Gastrocnemius medialis (tissue), 4 donors: ENCODE data around the gene DTYMK. TPM values are rescaled to one million over a fixed set of nuclear protein-coding genes. Genes with fewer than 3 reads are reported as not detected.

Source experiments
- ATAC-seq, 2 donors: fragments of 150-250 bp; one replicate each; pipeline ENCODE4 v1.9.1; 2016
- DNase-seq, 2 donors: peaks; one replicate each; pipeline ENCODE4 v3.0.0-alpha.2; 2019
- H3K27ac ChIP-seq, 4 donors: fragments of 200-600 bp; sonication (generic); 1 replicate in 1 of 4; 2 replicates in 3 of 4; pipeline ENCODE4 v1.5.1; 2016 to 2018; ENCODE audit warnings: mild to moderate bottlenecking in 2 of 4, moderate library complexity in 1 of 4
- H3K27me3 ChIP-seq, 3 donors: fragments of 200-600 bp; sonication (generic) in 2 of 3; 1 replicate in 1 of 3; 2 replicates in 2 of 3; pipeline versions ENCODE4 v1.5.1 to v1.6.0; 2016 to 2019; ENCODE audit warnings: mild to moderate bottlenecking in 1 of 3, moderate library complexity in 1 of 3
- H3K36me3 ChIP-seq, 2 donors: fragments of 200-600 bp; sonication (generic) in 1 of 2; one replicate each; pipeline ENCODE4 v1.5.1; 2017 to 2018
- H3K4me1 ChIP-seq, 2 donors: fragments of 200-600 bp; sonication (generic) in 1 of 2; one replicate each; pipeline ENCODE4 v1.5.1; 2016 to 2017; ENCODE audit warnings: mild to moderate bottlenecking in 2 of 2
- H3K4me3 ChIP-seq, 4 donors: fragments of 200-600 bp; sonication (generic) in 3 of 4; 1 replicate in 1 of 4; 2 replicates in 3 of 4; pipeline ENCODE4 v1.5.1; 2016 to 2019; ENCODE audit warnings: mild to moderate bottlenecking in 2 of 4
- H3K9me3 ChIP-seq, 3 donors: fragments of 200-600 bp; sonication (generic) in 2 of 3; 1 replicate in 1 of 3; 2 replicates in 2 of 3; pipeline ENCODE4 v1.5.1; 2016 to 2019
- CTCF ChIP-seq, 5 experiments: fragments of 450-650 bp in 3 of 5; fragments of 200-600 bp in 2 of 5; sonication (generic) in 2 of 5; IDR thresholded peaks in 4 of 5; conservative IDR thresholded peaks in 1 of 5; 1 replicate in 4 of 5; 2 replicates in 1 of 5; pipeline ENCODE4 v1.5.1; 2016 to 2019; ENCODE audit warnings: antibody characterized with exemption in 5 of 5, mild to moderate bottlenecking in 3 of 5, moderate library complexity in 3 of 5
- POLR2A ChIP-seq, 2 donors: fragments of 450-650 bp; IDR thresholded peaks; one replicate each; pipeline ENCODE4 v1.6.1; 2017; ENCODE audit warnings: antibody characterized with exemption in 2 of 2, mild to moderate bottlenecking in 2 of 2, moderate library complexity in 2 of 2
- in situ Hi-C, 4 donors: fragments of 200-750 bp; cut with MboI; loops; one replicate each; pipeline versions ENCODE4 v1.15.0 to v1.8.0; 2017; ENCODE audit warnings: low sequenced_read_pairs in 4 of 4
- intact Hi-C: fragments of 100-400 bp; cut with DNase I; formaldehyde crosslinking; loops from one replicate; pipeline ENCODE4 v1.15.1; 2023; ENCODE audit warnings: low total_unique reads
- total RNA-seq, 4 donors: library from RNA; depleted of rRNA; stranded (reverse); fragments of >200 nt; gene quantifications; one replicate each; pipeline versions ENCODE4 v1.1.0 to v1.2.3, GENCODE V29; 2016

The DTYMK gene
- total RNA-seq, 4 donors from 2014 or later, result 3.9 to 8.2 (median 5.9) TPM

DNA sequence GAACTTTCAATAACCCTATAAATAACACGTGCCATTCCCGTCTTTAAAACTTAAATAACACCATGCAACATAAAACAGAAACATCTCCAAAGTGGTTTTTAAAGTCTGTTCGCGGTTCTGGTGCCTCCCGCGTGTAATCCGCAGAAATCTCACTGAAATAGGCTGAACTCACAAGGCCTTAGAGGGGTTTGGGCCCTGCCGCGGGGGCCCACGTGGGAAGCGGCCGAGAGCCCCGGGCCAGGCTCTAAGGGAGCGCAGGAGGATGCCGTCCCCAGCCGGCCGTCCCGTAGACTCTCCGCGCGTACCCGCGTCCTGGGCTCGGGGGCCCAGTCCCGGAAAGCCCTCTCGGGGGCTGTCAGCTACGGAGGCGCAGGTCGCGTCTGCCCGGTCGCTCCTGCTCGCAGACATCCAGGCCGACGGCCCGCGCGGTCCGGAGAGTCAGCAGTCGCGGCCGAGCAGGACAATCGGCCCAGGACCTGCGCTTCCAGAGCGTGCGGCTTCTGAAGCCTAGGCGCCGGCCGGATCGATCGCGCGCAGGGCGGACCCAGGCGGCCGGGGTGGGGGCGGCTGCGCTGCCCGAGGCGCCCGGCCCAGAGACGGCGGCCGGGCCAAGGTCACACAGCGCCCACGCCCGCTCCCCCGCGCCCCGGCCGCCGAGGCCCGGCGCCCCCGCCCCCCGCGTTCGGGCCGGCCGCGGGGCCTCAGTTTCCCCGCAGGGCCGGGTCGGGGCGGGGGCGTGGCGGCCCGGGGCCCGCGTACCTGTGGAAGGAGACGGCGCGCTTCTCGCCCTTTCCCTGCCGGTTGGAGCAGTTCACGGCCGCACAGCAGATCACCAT, 50.2 kb downstream of the DTYMK start:
- DNase-seq (no peak), ATAC-seq (peak; percentile 15 to 34)
- H3K9me3 ChIP-seq, result no peaks in the 10 kb centered on the region
- no peaks in the 10 kb centered on the region for H3K27me3 ChIP-seq
- H3K4me1 ChIP-seq, result peaks cover 29 to 45% of the 10 kb centered on the region in 2 donors
- intact Hi-C loops, result loop anchor here (1.0 to 10.0 kb wide), 6 partner anchors 20 to 1052 kb away; partner anchors contain the start of genes CAPN10, DTYMK, FARP2 and HDLBP
- peak overlapping the region; percentile 92 to 100 (median 98) for H3K27ac ChIP-seq
- in situ Hi-C loops, result no loop called here
- peaks cover 0 to 34% of the 10 kb centered on the region in 2 donors for H3K36me3 ChIP-seq
- peak overlapping the region; percentile 73 to 94 (median 89) for H3K4me3 ChIP-seq
- TF ChIP-seq POLR2A (IDR thresholded peaks at IDR 0.05) (peak; percentile 16 to 44), CTCF (IDR thresholded peaks at IDR 0.05 in 4 of 5, conservative IDR thresholded peaks at IDR 0.05 in 1 of 5) (no peak)

- DNase-seq (no peak), ATAC-seq (no peak)
- in situ Hi-C loops (no loop called here), intact Hi-C loops (loop anchor here (2.0 to 10.0 kb wide), 4 partner anchors 19 to 1051 kb away; partner anchors contain the start of genes CAPN10, FARP2 and STK25)
- peak overlapping the region; percentile 73 to 94 (median 89) for H3K4me3 ChIP-seq
- H3K27me3 ChIP-seq, result no peaks in the 10 kb centered on the region
- TF ChIP-seq POLR2A (IDR thresholded peaks at IDR 0.05), result no peak
- no peak for TF ChIP-seq CTCF (IDR thresholded peaks at IDR 0.05 in 4 of 5, conservative IDR thresholded peaks at IDR 0.05 in 1 of 5)
- H3K4me1 ChIP-seq, result peaks cover 28 to 39% of the 10 kb centered on the region in 2 donors
- H3K9me3 ChIP-seq, result no peaks in the 10 kb centered on the region
- H3K36me3 ChIP-seq, result peaks cover 0 to 41% of the 10 kb centered on the region in 2 donors
- H3K27ac ChIP-seq, result peak overlapping the region; percentile 92 to 100 (median 98)
Measured at GRCh38 chr2:241635756-241636155, 50.9 kb downstream of the DTYMK start.

- no peaks in the 10 kb centered on the region for H3K27me3 ChIP-seq
- ATAC-seq (no peak), DNase-seq (no peak)
- peaks cover 0 to 33% of the 10 kb centered on the region in 2 donors for H3K36me3 ChIP-seq
- TF ChIP-seq POLR2A (IDR thresholded peaks at IDR 0.05) (no peak), CTCF (IDR thresholded peaks at IDR 0.05 in 4 of 5, conservative IDR thresholded peaks at IDR 0.05 in 1 of 5) (no peak)
- in situ Hi-C loops, result no loop called here
- no peak overlapping the region for H3K4me3 ChIP-seq
- no peak overlapping the region for H3K27ac ChIP-seq
- intact Hi-C loops, result loop anchor here (10.0 kb wide), 2 partner anchors 279 to 1049 kb away; partner anchors contain the start of genes CAPN10 and FARP2
- H3K4me1 ChIP-seq, result peaks cover 13 to 19% of the 10 kb centered on the region in 2 donors
- no peaks in the 10 kb centered on the region for H3K9me3 ChIP-seq
Measured at GRCh38 chr2:241633561-241633960, 53.1 kb downstream of the DTYMK start.

DNA sequence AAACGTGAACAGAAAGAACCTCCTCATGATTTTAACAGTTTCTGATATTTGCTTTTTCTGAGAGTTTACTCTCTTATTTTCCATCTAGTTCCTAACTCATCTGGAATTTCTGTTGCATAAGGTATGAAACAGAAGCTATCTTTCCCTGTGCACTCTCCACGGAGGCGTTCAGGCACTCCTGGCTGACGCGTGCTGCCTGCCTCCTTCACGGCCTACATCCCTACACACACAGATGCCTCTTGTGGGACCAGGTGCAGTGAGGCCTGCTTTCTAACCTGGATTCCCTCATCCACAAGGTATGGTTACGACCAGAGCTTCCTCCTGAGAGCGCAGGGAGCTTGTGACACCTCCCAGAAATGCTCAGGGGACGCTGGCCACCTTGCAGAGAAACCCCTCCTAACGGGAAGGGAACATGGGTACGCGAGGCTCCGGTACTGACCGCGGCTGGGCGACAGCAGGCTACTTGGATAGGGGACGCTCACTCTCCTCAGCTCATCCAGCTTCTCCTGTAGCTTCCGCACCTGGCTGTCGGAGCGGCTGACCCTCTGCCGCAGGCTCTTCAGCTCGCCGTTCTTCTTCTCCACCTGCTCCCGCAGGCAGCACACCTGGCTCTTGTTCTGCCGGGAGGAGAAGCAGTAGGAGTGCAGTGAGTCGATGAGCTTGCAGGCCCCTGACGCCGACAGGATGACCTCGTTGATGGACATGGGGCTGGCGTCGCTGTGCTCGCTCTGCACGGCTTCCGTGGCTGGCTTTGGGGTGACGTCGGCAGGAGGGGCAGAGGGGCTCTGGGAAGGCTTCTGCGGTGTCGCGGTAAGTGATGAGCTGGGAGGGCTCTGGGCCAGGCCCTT, 53.9 kb downstream of the DTYMK start:
- peaks cover 0 to 33% of the 10 kb centered on the region in 2 donors for H3K36me3 ChIP-seq
- intact Hi-C loops, result loop anchor here (10.0 kb wide), 2 partner anchors 278 to 1048 kb away; partner anchors contain the start of genes CAPN10 and FARP2
- H3K4me3 ChIP-seq, result no peak overlapping the region
- TF ChIP-seq CTCF (IDR thresholded peaks at IDR 0.05 in 4 of 5, conservative IDR thresholded peaks at IDR 0.05 in 1 of 5) (no peak), POLR2A (IDR thresholded peaks at IDR 0.05) (no peak)
- no peak for DNase-seq
- no peaks in the 10 kb centered on the region for H3K27me3 ChIP-seq
- H3K27ac ChIP-seq, result no peak overlapping the region
- no peak for ATAC-seq
- H3K9me3 ChIP-seq, result no peaks in the 10 kb centered on the region
- in situ Hi-C loops, result no loop called here
- H3K4me1 ChIP-seq, result peaks cover 8 to 14% of the 10 kb centered on the region in 2 donors
